Endothelial cell of umbilical vein (primary cell): ENCODE results near the gene MGAT5. TPM values are rescaled to one million over a fixed set of nuclear protein-coding genes. Genes with fewer than 3 reads are reported as not detected.

ENCODE experiments used
- BruUV-seq: library from RNA; stranded (reverse); fragments of 400-500 nt; replicated peaks from 2 replicates; lab custom pipeline; 2021; lab: Mats Ljungman, UMichigan
- CTCF ChIA-PET: fragments of 300-600, 350-600 bp; sonication (Branson Sonifier 250); formaldehyde crosslinking; loops from one replicate; lab custom pipeline; 2021; ENCODE audit warnings: antibody characterized with exemption, inconsistent platforms; lab: Charles Lee
- POLR2A ChIA-PET: fragments of 300-600, 350-600 bp; sonication (Branson Sonifier 250); formaldehyde crosslinking; loops from one replicate; lab custom pipeline; 2021; ENCODE audit warnings: antibody characterized with exemption, inconsistent platforms; lab: Charles Lee
- DNase-seq: peaks from one replicate; pipeline ENCODE4 v3.0.0-alpha.2; 2011; ENCODE audit warnings: low read depth, low spot score
- FAIRE-seq: peaks from 2 replicates; lab custom pipeline; 2011; peaks lifted over from hg19 to GRCh38; lab: Jason Lieb, UNC
- H2AFZ ChIP-seq: 2 replicates; pipeline ENCODE4 v1.6.0; 2012; ENCODE audit warnings: low read depth, low read length, control low read depth, inconsistent platforms
- H3K27ac ChIP-seq: 2 replicates; pipeline ENCODE4 v1.5.1; 2011; ENCODE audit warnings: low read depth, mild to moderate bottlenecking, control low read depth, low read length, moderate library complexity; ENCODE audit not compliant: insufficient read depth
- H3K27me3 ChIP-seq, 2 experiments: 2 replicates each; pipeline versions ENCODE4 v1.6.0 to v1.6.1; 2011; ENCODE audit warnings: low read length in 2 of 2, mixed read lengths in 1 of 2; ENCODE audit not compliant: control insufficient read depth in 2 of 2, insufficient read depth in 2 of 2
- H3K36me3 ChIP-seq, 2 experiments: 2 replicates in 1 of 2; 3 replicates in 1 of 2; pipeline ENCODE4 v1.5.1; 2011; ENCODE audit warnings: low read length in 2 of 2, mild to moderate bottlenecking in 1 of 2, moderate library complexity in 1 of 2; ENCODE audit not compliant: control insufficient read depth in 2 of 2, insufficient read depth in 2 of 2; ENCODE audit errors: extremely low read depth in 1 of 2
- H3K4me1 ChIP-seq: 3 replicates; pipeline ENCODE4 v1.5.1; 2011; ENCODE audit warnings: mild to moderate bottlenecking, low read length; ENCODE audit not compliant: control insufficient read depth, insufficient read depth; ENCODE audit errors: extremely low read depth
- H3K4me2 ChIP-seq: 2 replicates; pipeline ENCODE4 v1.6.1; 2011; ENCODE audit warnings: low read length, control low read depth, mixed read lengths; ENCODE audit not compliant: insufficient read depth
- H3K4me3 ChIP-seq, 3 experiments: fragments of 200-600 bp in 1 of 3; sonication (generic), shearing (Covaris generic) in 1 of 3; replicated peaks in 1 of 3; 2 replicates each; pipeline ENCODE4 v1.5.1; 2011 to 2016; ENCODE audit warnings: control low read depth in 3 of 3, low read length in 3 of 3, mild to moderate bottlenecking in 2 of 3, inconsistent platforms in 1 of 3, low read depth in 1 of 3, moderate library complexity in 1 of 3; ENCODE audit not compliant: insufficient read depth in 1 of 3
- H3K79me2 ChIP-seq: 2 replicates; pipeline ENCODE4 v1.6.0; 2012; ENCODE audit warnings: low read length, inconsistent platforms; ENCODE audit not compliant: control insufficient read depth, insufficient read depth
- H3K9ac ChIP-seq: replicated peaks from 2 replicates; pipeline ENCODE3; 2011; ENCODE audit warnings: low read length, control low read depth; ENCODE audit not compliant: insufficient read depth; ENCODE audit errors: extremely low read depth
- H3K9me1 ChIP-seq: replicated peaks from 3 replicates; pipeline ENCODE4 v1.6.0; 2011; ENCODE audit warnings: mild to moderate bottlenecking, low read length; ENCODE audit not compliant: control insufficient read depth, insufficient read depth; ENCODE audit errors: extremely low read depth
- H3K9me3 ChIP-seq: replicated peaks from 2 replicates; pipeline ENCODE4 v1.5.1; 2012; ENCODE audit warnings: low read length, inconsistent platforms; ENCODE audit not compliant: control insufficient read depth, insufficient read depth
- H4K20me1 ChIP-seq: replicated peaks from 2 replicates; pipeline ENCODE3; 2011; ENCODE audit warnings: mild to moderate bottlenecking, low read length; ENCODE audit not compliant: control insufficient read depth, insufficient read depth; ENCODE audit errors: extremely low read depth
- FOS ChIP-seq: IDR thresholded peaks from 2 replicates; pipeline ENCODE4 v1.6.1; 2011; ENCODE audit warnings: mild to moderate bottlenecking, low read length, moderate library complexity, borderline replicate concordance; ENCODE audit not compliant: insufficient read depth
- GATA2 ChIP-seq: IDR thresholded peaks from 2 replicates; pipeline ENCODE4 v1.7.0; 2011; ENCODE audit warnings: low read depth, mild to moderate bottlenecking, moderate library complexity, mixed read lengths, low read length; ENCODE audit not compliant: insufficient read length, insufficient read depth
- JUN ChIP-seq: IDR thresholded peaks from 2 replicates; pipeline ENCODE4 v1.6.1; 2011; ENCODE audit warnings: borderline replicate concordance, low read depth; ENCODE audit not compliant: insufficient read length, insufficient read depth
- POLR2A ChIP-seq: IDR thresholded peaks from 2 replicates; pipeline ENCODE4 v1.6.1; 2012; ENCODE audit warnings: low read depth, mild to moderate bottlenecking, control low read depth, low read length
- POLR2AphosphoS5 ChIP-seq: IDR thresholded peaks from 2 replicates; pipeline ENCODE4 v1.6.1; 2012; ENCODE audit warnings: low read depth, mild to moderate bottlenecking, control low read depth, low read length, moderate library complexity; ENCODE audit not compliant: insufficient read depth
- dilution Hi-C: fragments of 300-500 bp; cut with MboI; formaldehyde crosslinking; loops from one replicate; pipeline ENCODE4 v1.15.0; 2019; ENCODE audit warnings: low sequenced_read_pairs; ENCODE audit not compliant: extremely low pct_ligation_motif_present
- intact Hi-C: fragments of 100-400 bp; cut with micrococcal nuclease; formaldehyde crosslinking; loops from one replicate; pipeline ENCODE4 v1.10.0; 2022
- polyA plus RNA-seq, 4 experiments: library from polyadenylated mRNA; depleted of rRNA in 3 of 4; stranded (reverse) in 3 of 4; unstranded in 1 of 4; fragments of >200 nt; gene quantifications; 2 replicates each; pipeline versions ENCODE4 v1.2.1 to v1.2.3, GENCODE V29; 2011 to 2012; ENCODE audit warnings: missing spikeins in 1 of 4
- total RNA-seq: library from RNA; stranded (reverse); gene quantifications from 2 replicates; pipeline ENCODE4 v1.2.3, GENCODE V29; 2021
- TF ChIP-seq, protein P1 (sequence below), 2 donors: IDR thresholded peaks; 1 replicate in 1 of 2; 2 replicates in 1 of 2; pipeline ENCODE4 v1.5.1; 2011; ENCODE audit warnings: low read length in 2 of 2, mild to moderate bottlenecking in 2 of 2, moderate library complexity in 2 of 2, control low read depth in 1 of 2, inconsistent platforms in 1 of 2, low read depth in 1 of 2; ENCODE audit not compliant: insufficient read depth in 1 of 2; ENCODE audit errors: extremely low read depth in 1 of 2

Gene MGAT5
- total and polyA plus RNA-seq, 2 donors (not counting 3 experiments of a cell fraction or from before 2014, with no cell fraction given): 17.7 to 84.1 TPM

GRCh38 chr2:134425724-134426496 is 172.0 kb downstream of the MGAT5 start:
- peak; percentile 75 for TF ChIP-seq GATA2
- TF ChIP-seq POLR2A: no peak
- peak; percentile 48 for TF ChIP-seq JUN
- peak; percentile 71 for TF ChIP-seq FOS
- TF ChIP-seq POLR2AphosphoS5: peak; percentile 70
- TF ChIP-seq, protein P1, sequence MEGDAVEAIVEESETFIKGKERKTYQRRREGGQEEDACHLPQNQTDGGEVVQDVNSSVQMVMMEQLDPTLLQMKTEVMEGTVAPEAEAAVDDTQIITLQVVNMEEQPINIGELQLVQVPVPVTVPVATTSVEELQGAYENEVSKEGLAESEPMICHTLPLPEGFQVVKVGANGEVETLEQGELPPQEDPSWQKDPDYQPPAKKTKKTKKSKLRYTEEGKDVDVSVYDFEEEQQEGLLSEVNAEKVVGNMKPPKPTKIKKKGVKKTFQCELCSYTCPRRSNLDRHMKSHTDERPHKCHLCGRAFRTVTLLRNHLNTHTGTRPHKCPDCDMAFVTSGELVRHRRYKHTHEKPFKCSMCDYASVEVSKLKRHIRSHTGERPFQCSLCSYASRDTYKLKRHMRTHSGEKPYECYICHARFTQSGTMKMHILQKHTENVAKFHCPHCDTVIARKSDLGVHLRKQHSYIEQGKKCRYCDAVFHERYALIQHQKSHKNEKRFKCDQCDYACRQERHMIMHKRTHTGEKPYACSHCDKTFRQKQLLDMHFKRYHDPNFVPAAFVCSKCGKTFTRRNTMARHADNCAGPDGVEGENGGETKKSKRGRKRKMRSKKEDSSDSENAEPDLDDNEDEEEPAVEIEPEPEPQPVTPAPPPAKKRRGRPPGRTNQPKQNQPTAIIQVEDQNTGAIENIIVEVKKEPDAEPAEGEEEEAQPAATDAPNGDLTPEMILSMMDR (IDR thresholded peaks at IDR 0.05; ENCODE audit: extremely low read depth in 1 of 2, insufficient read depth in 1 of 2, low read depth in 1 of 2, low read length in 2 of 2): no peak
- TSS peak; percentile 76 for BruUV-seq
- Histone ChIP-seq H3K9me3 (no peaks in the 10 kb centered on the region), H3K9ac (peak overlapping the region; percentile 30), H3K79me2 (no peaks in the 10 kb centered on the region), H2AFZ (peak overlapping the region; percentile 30), H3K4me3 (no peak overlapping the region), H3K4me1 (peaks cover 37% of the 10 kb centered on the region), H3K9me1 (no peaks in the 10 kb centered on the region), H3K4me2 (peak overlapping the region; percentile 80), H3K27ac (peak overlapping the region; percentile 76), H3K36me3 (peaks cover 0 to 2% of the 10 kb centered on the region in 2 experiments), H4K20me1 (no peaks in the 10 kb centered on the region), H3K27me3 (no peaks in the 10 kb centered on the region)
- dilution Hi-C loops: no loop called here
- CTCF ChIA-PET: interaction anchor here (1.2 to 10.0 kb wide), 7 partner anchors 10 to 308 kb away, joined by 3 to 94 read pairs (median 5); no protein-coding TSS in a partner anchor
- FAIRE-seq: peak; percentile 83
- intact Hi-C loops: loop anchor here (1.0 kb wide), 3 partner anchors 9 to 28 kb away; no protein-coding TSS in a partner anchor
- POLR2A ChIA-PET: interaction anchor here (0.7 kb wide), 1 partner anchor 14 kb away, joined by 5 read pairs; no protein-coding TSS in a partner anchor
- peak; percentile 60 for DNase-seq
